Jurkat, Clone E6-1 (cell line): ENCODE measurements around the gene CLINT1.

Experiments
- DNase-seq: peaks from one replicate; pipeline ENCODE4 v3.0.0-alpha.2; 2011; ENCODE audit warnings: low read depth, low spot score
- H3K4me3 ChIP-seq: 2 replicates; pipeline ENCODE4 v1.5.1; 2011; ENCODE audit warnings: mild to moderate bottlenecking, low read length, control low read depth, moderate library complexity

CLINT1 gene

DNA sequence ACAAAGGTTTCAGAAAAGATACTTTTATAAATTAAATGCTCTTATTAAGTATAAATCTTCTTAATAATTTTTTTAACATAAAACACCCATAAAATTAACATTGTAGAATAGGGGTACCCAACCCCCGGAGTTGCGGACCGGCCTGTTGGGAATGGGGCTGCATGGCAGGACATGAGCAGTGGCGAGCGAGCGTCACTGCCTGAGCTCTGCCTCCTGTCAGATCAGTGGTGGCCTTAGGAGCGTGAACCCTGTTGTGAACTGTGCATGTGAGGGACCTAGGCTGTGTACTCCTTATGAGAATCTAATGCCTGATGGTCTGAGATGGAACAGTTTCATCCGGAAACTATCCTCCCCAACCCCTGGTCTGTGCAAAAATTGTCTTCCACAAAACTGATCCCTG, 35.3 kb downstream of the CLINT1 start:
- no peak overlapping the region for H3K4me3 ChIP-seq
- DNase-seq: no peak

DNA sequence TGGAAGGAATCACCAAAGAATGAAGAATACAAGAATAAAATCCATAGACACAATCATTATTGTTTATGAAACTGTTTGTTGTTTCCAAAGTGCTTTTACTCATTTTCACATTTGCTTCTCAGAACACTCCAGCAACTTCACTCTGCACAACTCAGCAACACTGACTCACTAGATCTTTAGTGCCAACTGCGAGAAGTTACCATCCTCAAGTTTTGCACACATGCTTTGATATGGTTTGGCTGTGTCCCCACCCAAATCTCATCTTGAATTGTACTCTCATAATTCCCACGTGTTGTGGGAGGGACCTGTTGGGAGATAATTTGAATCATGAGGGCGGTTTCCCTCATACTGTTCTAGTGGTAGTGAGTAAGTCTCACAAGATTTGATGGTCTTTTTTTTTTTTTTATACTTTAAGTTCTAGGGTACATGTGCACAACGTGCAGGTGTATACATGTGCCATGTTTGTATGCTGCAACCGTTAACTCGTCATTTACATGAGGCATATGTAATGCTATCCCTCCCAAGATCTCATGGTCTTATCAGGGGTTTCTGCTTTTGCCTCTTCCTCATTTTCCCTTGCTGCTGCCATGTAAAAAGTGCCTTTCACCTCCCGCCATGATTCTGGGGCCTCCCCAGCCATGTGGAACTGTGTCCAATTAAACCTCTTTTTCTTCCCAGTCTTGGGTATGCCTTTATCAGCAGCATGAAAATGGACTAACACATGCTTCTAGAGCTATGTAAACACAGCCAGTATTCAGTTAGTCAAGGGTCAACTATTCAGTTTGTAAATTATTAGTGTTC, 36.9 kb downstream of the CLINT1 start:
- DNase-seq: no peak
- no peak overlapping the region for H3K4me3 ChIP-seq

- H3K4me3 ChIP-seq: no peak overlapping the region
- DNase-seq: no peak
These were observed 37.5 kb downstream of the CLINT1 start for GRCh38 chr5:157821405-157821804.

GRCh38 chr5:157820593-157821252, 38.2 kb downstream of the CLINT1 start:
- peak; percentile 64 for DNase-seq
- no peak overlapping the region for H3K4me3 ChIP-seq

DNA sequence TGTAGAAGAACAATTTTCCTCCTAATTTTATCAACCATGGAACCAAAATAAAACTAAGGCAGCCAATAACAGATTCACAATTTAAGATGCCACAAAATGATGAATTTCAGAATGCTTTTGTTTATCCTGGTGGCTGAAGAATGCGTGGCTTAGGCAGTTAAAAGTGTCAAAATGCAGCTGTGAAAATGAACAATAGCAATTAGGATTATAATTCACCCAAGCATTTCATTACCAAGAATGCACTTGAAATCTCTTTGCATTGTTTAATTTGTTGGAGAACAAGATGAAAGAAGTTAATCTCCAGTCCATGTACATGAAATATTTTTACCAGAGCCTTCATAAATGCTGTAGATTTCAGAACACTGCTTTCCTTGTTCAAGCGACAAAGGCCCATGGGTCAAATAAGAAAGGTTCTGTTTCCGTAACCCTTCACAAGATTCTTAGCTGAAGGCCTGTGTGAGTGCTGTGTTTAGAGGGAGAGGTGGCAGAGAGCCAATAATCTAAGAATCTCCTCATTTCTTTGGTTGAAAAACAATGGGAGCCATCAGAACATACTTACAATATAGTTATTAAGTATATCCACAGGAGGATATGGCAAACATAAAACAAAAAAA, 39.3 kb downstream of the CLINT1 start:
- no peak for DNase-seq
- no peak overlapping the region for H3K4me3 ChIP-seq

GRCh38 chr5:157818368-157818767, 40.6 kb downstream of the CLINT1 start:
- no peak overlapping the region for H3K4me3 ChIP-seq
- no peak for DNase-seq

DNA sequence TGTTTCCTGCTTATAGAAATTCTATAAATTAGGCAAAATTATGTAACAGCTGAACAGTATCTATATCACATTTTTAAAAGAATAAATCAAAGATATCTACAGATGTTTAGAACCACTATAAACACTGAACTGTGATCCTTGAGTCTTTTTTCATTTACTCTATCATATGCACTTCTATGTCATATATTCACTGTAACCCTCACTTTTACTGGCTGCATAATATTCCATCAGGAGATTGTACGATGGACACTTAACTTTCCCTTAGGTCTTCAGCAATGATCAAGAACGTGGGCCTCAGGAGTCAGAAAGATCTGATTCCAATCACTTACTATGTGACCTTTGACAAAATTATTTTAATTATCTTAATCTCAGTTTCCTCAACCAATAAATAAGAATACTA, 41.0 kb downstream of the CLINT1 start:
- H3K4me3 ChIP-seq: no peak overlapping the region
- DNase-seq: no peak

DNA sequence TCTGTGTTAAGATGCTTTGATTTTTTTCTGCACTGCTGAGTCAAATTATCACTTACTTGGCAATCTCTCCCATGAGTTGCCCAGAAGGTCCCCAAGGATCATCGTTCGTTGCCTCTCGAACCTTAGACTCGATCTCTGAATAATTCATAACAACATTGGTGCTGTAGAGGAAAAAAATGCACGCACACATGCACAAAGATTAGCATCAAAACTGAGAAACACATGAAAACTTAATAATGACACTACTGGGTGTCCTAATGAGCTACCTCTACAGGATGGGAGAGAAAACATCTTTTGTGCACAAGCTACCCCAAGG, 41.6 kb downstream of the CLINT1 start:
- no peak overlapping the region for H3K4me3 ChIP-seq
- DNase-seq: no peak

GRCh38 chr5:157816682-157817386, 42.1 kb downstream of the CLINT1 start:
- H3K4me3 ChIP-seq: no peak overlapping the region
- DNase-seq: peak; percentile 21

- no peak overlapping the region for H3K4me3 ChIP-seq
These were observed 46.9 kb downstream of the CLINT1 start for GRCh38 chr5:157812086-157812485.

DNA sequence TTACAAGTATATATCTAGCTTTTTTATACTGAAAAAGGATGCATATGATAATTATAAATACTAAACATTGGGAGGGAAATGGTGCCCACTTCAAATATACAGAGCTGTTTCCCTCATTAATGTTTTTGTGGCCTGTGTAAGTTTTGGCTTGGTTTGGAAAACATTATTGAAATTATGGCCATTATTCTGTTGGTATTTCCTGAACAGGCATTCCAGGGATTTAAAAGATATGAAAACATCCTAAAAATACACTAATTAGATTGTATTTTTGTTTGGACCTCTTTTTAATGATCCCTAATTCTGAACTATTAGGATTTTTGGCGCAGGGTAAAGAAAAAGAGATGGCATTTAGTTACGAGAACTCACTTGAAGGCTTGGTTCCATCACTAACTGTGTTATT, 50.9 kb downstream of the CLINT1 start:
- no peak for DNase-seq
- no peak overlapping the region for H3K4me3 ChIP-seq

More at GRCh38 chr5:157812086-157812485, 46.9 kb downstream of the CLINT1 start:
- no peak for DNase-seq

- H3K4me3 ChIP-seq: no peak overlapping the region
- no peak for DNase-seq
These were observed 56.2 kb downstream of the CLINT1 start for GRCh38 chr5:157802736-157803135.

DNA sequence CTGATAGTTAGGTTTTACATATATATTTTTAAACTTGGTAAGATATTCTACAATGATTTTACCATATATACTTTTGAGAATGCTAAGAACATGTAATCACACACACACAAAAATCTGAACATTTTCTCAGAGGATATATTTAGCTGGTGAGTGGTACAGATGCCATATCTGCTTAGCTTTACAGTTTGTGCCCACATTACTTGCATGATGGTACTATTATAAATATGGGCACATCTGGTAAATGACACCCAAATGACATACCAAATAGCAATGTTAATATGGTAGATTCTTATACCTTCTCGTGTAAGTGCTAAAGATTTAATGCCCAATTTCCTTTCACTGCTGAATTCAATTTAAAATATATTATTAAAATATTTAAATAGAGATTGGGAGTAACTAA, 58.8 kb downstream of the CLINT1 start:
- no peak for DNase-seq
- no peak overlapping the region for H3K4me3 ChIP-seq

- H3K4me3 ChIP-seq: no peak overlapping the region
- no peak for DNase-seq
These were observed 59.4 kb downstream of the CLINT1 start for GRCh38 chr5:157799578-157799977.

DNA sequence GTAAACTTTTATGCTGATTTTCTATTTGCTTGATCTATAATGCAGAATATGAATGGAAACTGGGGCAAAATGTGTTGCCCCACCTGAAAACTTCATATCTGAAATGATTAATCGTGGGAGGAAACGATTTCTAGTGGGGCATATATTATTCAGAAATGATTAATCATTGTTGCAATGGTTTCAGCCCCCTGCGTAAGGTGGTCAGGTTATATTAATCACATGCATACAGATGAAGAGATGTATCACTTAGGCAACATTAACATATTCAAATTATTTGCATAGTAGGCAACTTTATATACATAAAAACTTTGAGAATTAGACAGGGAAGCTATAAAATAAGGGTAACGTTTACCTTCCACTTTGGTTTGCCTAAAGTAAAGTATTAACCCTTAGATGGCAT, 65.6 kb downstream of the CLINT1 start:
- no peak overlapping the region for H3K4me3 ChIP-seq
- DNase-seq: no peak

GRCh38 chr5:157785801-157786200, 73.1 kb downstream of the CLINT1 start:
- H3K4me3 ChIP-seq: no peak overlapping the region
- DNase-seq: no peak

DNA sequence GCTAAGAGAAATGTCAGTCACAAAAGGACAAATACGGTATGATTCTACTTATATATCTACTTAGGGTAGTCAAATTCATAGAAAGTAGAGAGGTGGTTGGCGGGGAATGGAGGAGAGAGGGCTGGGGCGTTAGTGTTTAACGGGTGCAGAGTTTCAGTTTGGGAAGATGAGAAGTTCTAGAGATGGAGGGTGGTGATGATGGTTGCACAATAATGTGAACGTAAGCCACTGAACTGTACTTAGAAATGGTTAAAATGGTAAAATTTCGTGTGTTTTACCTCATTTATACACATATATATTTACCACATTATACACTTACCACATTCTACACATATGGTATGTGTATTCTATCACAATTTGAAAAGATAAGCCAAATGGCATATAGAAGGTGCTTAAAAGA, 79.7 kb downstream of the CLINT1 start:
- DNase-seq: no peak
- H3K4me3 ChIP-seq: no peak overlapping the region

DNA sequence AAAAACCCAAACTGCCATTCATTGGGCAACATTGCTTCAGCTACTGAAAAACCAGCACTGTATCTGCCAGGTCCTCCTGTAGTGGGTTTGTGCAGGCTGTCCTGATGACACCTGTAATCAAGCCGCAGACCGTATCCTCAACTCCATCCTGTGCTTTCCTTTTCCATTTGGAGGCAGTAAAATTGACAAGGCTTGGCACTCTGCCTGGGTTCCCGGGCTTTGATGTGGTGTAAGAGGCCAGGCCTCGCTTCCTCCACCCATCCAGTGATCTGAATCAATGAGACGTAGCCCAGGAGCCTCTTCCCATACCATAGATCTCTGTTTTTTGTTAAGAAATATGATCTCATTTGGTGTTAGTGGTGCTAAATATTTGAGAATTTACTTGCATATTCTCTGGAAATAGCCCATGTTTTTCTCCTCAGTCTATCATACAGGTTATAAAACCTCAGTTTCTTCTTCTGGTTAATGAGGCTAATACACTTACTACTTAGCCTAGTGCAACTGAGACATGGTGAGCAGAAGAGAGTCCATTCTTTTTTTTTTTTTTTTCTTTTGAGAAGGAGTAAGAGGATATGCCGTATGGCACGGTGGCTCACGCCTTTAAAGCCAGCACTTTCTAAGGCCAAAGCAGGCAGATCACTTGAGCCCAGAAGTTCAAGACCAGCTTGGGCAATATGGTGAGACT, 80.7 kb downstream of the CLINT1 start:
- peak; percentile 57 for DNase-seq
- H3K4me3 ChIP-seq: no peak overlapping the region

- no peak overlapping the region for H3K4me3 ChIP-seq
- DNase-seq: no peak
These were observed 86.8 kb downstream of the CLINT1 start for GRCh38 chr5:157772127-157772526.
